HepG2 (cell line): ENCODE results near the gene ABCC3. TPM values are rescaled to one million over a fixed set of nuclear protein-coding genes. Genes with fewer than 3 reads are reported as not detected.

ENCODE experiments used
- ARID5B ChIP-seq: IDR thresholded peaks from 2 replicates; pipeline ENCODE4 v1.4.0; 2020; ENCODE audit warnings: mild to moderate bottlenecking, missing genetic modification reagents
- CHD2 ChIP-seq: IDR thresholded peaks from 2 replicates; pipeline ENCODE4 v1.6.1; 2011; ENCODE audit warnings: low read depth, low read length, improper control_type of control experiment
- GATAD1 ChIP-seq: IDR thresholded peaks from 2 replicates; pipeline ENCODE4 v1.6.1; 2016; ENCODE audit warnings: missing genetic modification reagents, missing compliant biosample characterization
- GFI1 ChIP-seq: sonication (generic); formaldehyde crosslinking; IDR thresholded peaks from 2 replicates; pipeline ENCODE4 v1.5.0; 2020; ENCODE audit warnings: missing genetic modification reagents, mild to moderate bottlenecking, borderline replicate concordance
- HNF4A ChIP-seq: sonication (generic); formaldehyde crosslinking; IDR thresholded peaks from 2 replicates; pipeline ENCODE4 v1.4.0; 2020; ENCODE audit warnings: missing genetic modification reagents
- IKZF1 ChIP-seq: fragments of 450-650 bp; IDR thresholded peaks from 2 replicates; pipeline ENCODE4 v1.7.1; 2016
- IRF2 ChIP-seq: IDR thresholded peaks from 2 replicates; pipeline ENCODE4 v1.6.1; 2018; ENCODE audit warnings: missing genetic modification reagents, missing compliant biosample characterization
- JUN ChIP-seq: sonication (generic); formaldehyde crosslinking; IDR thresholded peaks from 2 replicates; pipeline ENCODE4 v1.4.0; 2020; ENCODE audit warnings: mild to moderate bottlenecking, missing genetic modification reagents
- KDM3A ChIP-seq: IDR thresholded peaks from 2 replicates; pipeline ENCODE4 v1.6.1; 2018; ENCODE audit warnings: low read depth, missing compliant biosample characterization
- MTF2 ChIP-seq: sonication (generic); formaldehyde crosslinking; IDR thresholded peaks from 2 replicates; pipeline ENCODE4 v1.5.0; 2020; ENCODE audit warnings: missing genetic modification reagents, borderline replicate concordance
- NONO ChIP-seq, 2 experiments: fragments of 450-650 bp in 1 of 2; sonication (generic) in 1 of 2; formaldehyde crosslinking in 1 of 2; IDR thresholded peaks in 1 of 2; conservative IDR thresholded peaks in 1 of 2; 2 replicates each; pipeline versions ENCODE4 v1.6.1 to v1.8.0; 2017 to 2022; ENCODE audit warnings: mild to moderate bottlenecking in 1 of 2, missing genetic modification reagents in 1 of 2, moderate library complexity in 1 of 2
- PTBP1 ChIP-seq: fragments of 200-400 bp; formaldehyde crosslinking; IDR thresholded peaks from 2 replicates; pipeline ENCODE4 v1.6.1; 2018; ENCODE audit warnings: low read length, low read depth; ENCODE audit not compliant: poor library complexity, severe bottlenecking
- RCOR2 ChIP-seq: IDR thresholded peaks from 2 replicates; pipeline ENCODE4 v1.6.1; 2016; ENCODE audit warnings: missing biosample characterization, missing genetic modification reagents
- TEF ChIP-seq: sonication (generic); formaldehyde crosslinking; IDR thresholded peaks from 2 replicates; pipeline ENCODE4 v1.5.0; 2020; ENCODE audit warnings: missing genetic modification reagents
- TFAP4 ChIP-seq: sonication (generic); IDR thresholded peaks from 2 replicates; pipeline ENCODE4 v1.6.1; 2016; ENCODE audit warnings: low read depth, borderline replicate concordance
- TGIF2 ChIP-seq: IDR thresholded peaks from 2 replicates; pipeline ENCODE4 v1.6.1; 2016; ENCODE audit warnings: control low read depth, missing compliant biosample characterization
- ZFY ChIP-seq: sonication (generic); formaldehyde crosslinking; IDR thresholded peaks from 2 replicates; pipeline ENCODE4 v1.4.0; 2020; ENCODE audit warnings: missing genetic modification reagents
- ZNF225 ChIP-seq: sonication (generic); formaldehyde crosslinking; IDR thresholded peaks from 2 replicates; pipeline ENCODE4 v1.4.0; 2020; ENCODE audit warnings: mild to moderate bottlenecking, missing genetic modification reagents
- ZNF530 ChIP-seq: sonication (generic); formaldehyde crosslinking; IDR thresholded peaks from 2 replicates; pipeline ENCODE4 v1.5.0; 2020; ENCODE audit warnings: low read depth, mild to moderate bottlenecking, missing genetic modification reagents
- ZNF580 ChIP-seq: IDR thresholded peaks from 2 replicates; pipeline ENCODE4 v1.6.1; 2016; ENCODE audit warnings: low read depth, borderline replicate concordance
- ZNF605 ChIP-seq: sonication (generic); formaldehyde crosslinking; IDR thresholded peaks from 2 replicates; pipeline ENCODE4 v1.8.0; 2022; ENCODE audit warnings: mild to moderate bottlenecking, missing genetic modification reagents
- ZSCAN9 ChIP-seq: IDR thresholded peaks from 2 replicates; pipeline ENCODE4 v1.6.1; 2016; ENCODE audit warnings: borderline replicate concordance
- polyA plus RNA-seq, 8 experiments: library from polyadenylated mRNA; depleted of rRNA in 3 of 8; stranded (reverse) in 7 of 8; unstranded in 1 of 8; fragments of >200 nt; fragmentation: Illumina TruSeq in 4 of 8; extraction: Trizol in 4 of 8; gene quantifications; 2 replicates each; pipeline versions ENCODE4 v1.2.1 to v1.2.3, GENCODE V29; 2011 to 2016; ENCODE audit warnings: low read depth in 4 of 8, missing spikeins in 1 of 8, mixed read lengths in 1 of 8; ENCODE audit not compliant: insufficient read depth in 1 of 8
- total RNA-seq, 5 experiments: library from RNA; depleted of rRNA; stranded (reverse); fragments of >200 nt; fragmentation: Illumina TruSeq; extraction: Trizol; gene quantifications; 2 replicates each; pipeline ENCODE4 v1.2.3, GENCODE V29; 2016; ENCODE audit warnings: low read depth in 1 of 5

ABCC3 gene
- total and polyA plus RNA-seq, 2 of the 13 experiments (the other 11 are each of a cell fraction or from before 2014, with no cell fraction given): 25.2 to 50.7 TPM

- no peak for TF ChIP-seq TEF (CRISPR knock-in tag)
- no peak for TF ChIP-seq MTF2
- TF ChIP-seq CHD2: no peak
- TF ChIP-seq IRF2 (CRISPR knock-in tag): no peak
- TF ChIP-seq TGIF2 (CRISPR knock-in tag): no peak
- TF ChIP-seq ZNF225 (CRISPR knock-in tag): no peak
- TF ChIP-seq ZNF580 (CRISPR knock-in tag): no peak; the same call in 1 of the 2 replicates
- no peak for TF ChIP-seq ZNF530 (CRISPR knock-in tag)
- no peak for TF ChIP-seq JUN
- no peak for TF ChIP-seq IKZF1
- no peak for TF ChIP-seq NONO (IDR thresholded peaks at IDR 0.05)
- no peak for TF ChIP-seq NONO (CRISPR knock-in tag; conservative IDR thresholded peaks at IDR 0.05)
- TF ChIP-seq ZFY (CRISPR knock-in tag): no peak
- peak; percentile 66; the same call in 1 of the 2 replicates for TF ChIP-seq KDM3A (CRISPR knock-in tag)
- TF ChIP-seq RCOR2 (CRISPR knock-in tag): 0 out of 2 replicates have a peak, but pooled peaks have one; percentile 12
- TF ChIP-seq GFI1: no peak
- peak; percentile 62; the same call in 1 of the 2 replicates for TF ChIP-seq ZNF605 (CRISPR knock-in tag)
- TF ChIP-seq HNF4A (CRISPR knock-in tag): peak; percentile 53
- peak; percentile 57; the same call in 1 of the 2 replicates for TF ChIP-seq ARID5B (CRISPR knock-in tag)
- peak; percentile 36; the same call in 1 of the 2 replicates for TF ChIP-seq TFAP4
- no peak for TF ChIP-seq PTBP1
- TF ChIP-seq GATAD1: 0 out of 2 replicates have a peak, but pooled peaks have one; percentile 43
- no peak for TF ChIP-seq ZSCAN9 (CRISPR knock-in tag)
These were observed 4.5 kb downstream of the ABCC3 start (continued) for GRCh38 chr17:50638966-50639713.
